ENCODE data around the gene ZCCHC8. TPM values are rescaled to one million over a fixed set of nuclear protein-coding genes. Genes with fewer than 3 reads are reported as not detected.

ZCCHC8 gene
- total RNA-seq, 4 donors from 2014 or later: 30.4 to 40.8 (median 37.5) TPM

DNA sequence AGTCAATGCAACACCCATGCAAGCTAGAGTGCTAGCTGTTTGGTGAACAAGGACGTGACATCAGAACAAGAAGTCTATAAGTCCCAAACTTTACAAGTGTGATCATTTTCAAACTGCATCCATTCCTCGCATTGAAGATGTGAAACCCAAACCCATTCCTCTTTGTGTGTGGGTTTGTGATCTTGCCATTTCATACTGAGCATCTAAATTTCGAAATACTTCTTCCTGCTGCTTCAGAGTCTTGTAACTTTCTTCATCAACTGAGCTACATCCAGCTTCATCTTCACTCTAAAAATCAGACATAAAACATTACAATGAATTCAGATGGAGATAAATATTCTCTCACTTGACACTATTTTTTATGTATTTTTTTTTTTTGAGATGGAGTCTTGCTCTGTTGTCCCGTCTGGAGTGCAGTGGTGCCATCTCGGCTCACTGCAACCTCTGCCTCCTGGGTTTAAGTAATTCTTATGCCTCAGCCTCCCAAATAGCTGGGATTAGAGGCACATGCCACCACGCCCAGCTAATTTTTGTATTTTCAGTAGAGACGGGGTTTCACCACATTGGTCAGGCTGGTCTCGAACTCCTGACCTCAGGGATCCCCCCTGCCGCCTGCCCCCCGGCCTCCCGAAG is 4.8 kb upstream of the ZCCHC8 start:
- no peak for TF ChIP-seq CTCF (IDR thresholded peaks at IDR 0.05)
- TF ChIP-seq POLR2A (IDR thresholded peaks at IDR 0.05): no peak
- 88% methylated on average over 11 of the region's 11 CpGs for WGBS, 2 donors
- Histone ChIP-seq H3K36me3 (peaks cover 72 to 74% of the 10 kb centered on the region in 2 donors), H3K27me3 (no peaks in the 10 kb centered on the region), H3K4me3 (replicated peaks in 1 of 3) (no peak overlapping the region), H3K4me1 (peaks cover 0 to 5% of the 10 kb centered on the region in 2 donors), H3K9me3 (no peaks in the 10 kb centered on the region), H3K27ac (no peak overlapping the region)
- no peak for DNase-seq
- intact Hi-C loops (cut with DNase I): no loop called here

DNA sequence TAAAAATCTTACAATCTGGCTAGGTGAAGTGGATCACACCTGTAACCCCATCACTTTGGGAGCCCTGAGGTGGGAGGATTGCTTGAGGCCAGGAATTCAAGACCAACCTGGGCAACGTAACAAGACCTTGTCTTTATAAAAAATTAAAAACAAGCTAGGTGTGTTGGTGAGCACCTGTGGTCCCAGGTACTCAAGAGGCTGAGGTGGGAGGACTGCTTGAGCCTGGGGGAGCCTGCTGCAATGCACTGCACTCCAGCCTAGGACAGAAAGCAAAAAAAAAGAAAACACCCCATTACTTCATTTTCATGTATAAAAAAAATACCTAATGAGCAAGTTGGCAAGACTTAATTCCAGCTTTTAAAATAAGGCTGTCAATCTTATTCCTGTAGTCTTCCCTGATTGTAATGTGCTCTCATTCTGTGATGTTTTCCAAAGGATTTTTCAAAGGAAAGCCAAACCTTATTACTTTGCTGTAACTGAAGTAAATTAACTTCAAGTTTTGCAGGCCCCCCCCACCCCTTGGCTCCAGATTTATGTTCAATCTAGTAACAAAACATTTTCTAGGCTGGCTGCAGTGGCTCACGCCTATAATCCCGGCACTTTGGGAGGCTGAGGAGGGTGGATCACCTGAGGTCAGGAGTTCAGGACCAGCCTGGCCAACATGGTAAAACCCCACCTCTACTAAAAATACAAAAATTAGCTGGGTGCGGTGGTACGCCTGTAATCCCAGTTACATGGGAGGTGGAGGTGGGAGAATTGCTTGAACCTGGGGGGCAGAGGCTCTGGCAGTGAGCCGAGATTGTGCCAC is 3.3 kb upstream of the ZCCHC8 start:
- Histone ChIP-seq H3K4me1 (peaks cover 8 to 12% of the 10 kb centered on the region in 2 donors), H3K36me3 (peaks cover 57 to 58% of the 10 kb centered on the region in 2 donors), H3K27ac (no peak overlapping the region), H3K9me3 (no peaks in the 10 kb centered on the region), H3K27me3 (no peaks in the 10 kb centered on the region), H3K4me3 (replicated peaks in 1 of 3) (no peak overlapping the region)
- TF ChIP-seq CTCF (IDR thresholded peaks at IDR 0.05): no peak
- no peak for TF ChIP-seq POLR2A (IDR thresholded peaks at IDR 0.05)
- intact Hi-C loops (cut with DNase I): no loop called here
- WGBS, 2 donors: 90 to 91% methylated on average over 6 of the region's 6 CpGs
- DNase-seq: no peak

DNA sequence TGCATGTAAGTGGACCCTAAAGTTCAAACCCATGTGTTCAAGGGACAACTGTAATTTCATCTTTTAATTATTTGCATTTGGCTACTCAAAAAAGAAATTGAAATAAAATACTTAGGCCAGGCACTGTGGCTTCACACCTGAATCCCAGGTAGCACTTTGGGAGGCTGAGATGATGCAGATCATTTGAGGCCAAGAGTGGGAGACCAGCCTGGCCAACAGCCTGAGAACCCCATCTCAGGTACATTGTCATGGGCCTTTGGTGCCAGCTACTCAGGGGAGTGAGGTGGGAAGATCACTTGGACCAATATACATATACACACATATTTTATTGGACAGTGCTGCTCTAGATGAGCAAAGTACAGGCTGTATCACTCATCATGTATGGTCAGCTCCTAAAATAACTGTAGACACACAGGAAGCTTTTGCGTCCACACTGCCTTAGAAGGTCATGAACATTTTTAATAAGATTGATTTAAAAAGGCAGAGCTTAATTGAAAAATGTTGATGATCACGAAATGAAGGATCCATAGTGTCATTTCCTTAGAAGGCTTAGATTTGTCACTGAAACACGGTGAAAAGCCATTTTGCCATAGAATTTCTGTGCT is 2.5 kb upstream of the ZCCHC8 start:
- intact Hi-C loops (cut with DNase I): no loop called here

GRCh38 chr12:122501489-122501989 is 807 bp upstream of the ZCCHC8 start:
- intact Hi-C loops (cut with DNase I): no loop called here
- Histone ChIP-seq H3K27ac (peak overlapping the region; percentile 39 to 97 (median 44)), H3K4me3 (replicated peaks in 1 of 3) (no peak overlapping the region), H3K36me3 (peaks cover 32 to 35% of the 10 kb centered on the region in 2 donors), H3K4me1 (peaks cover 9 to 19% of the 10 kb centered on the region in 2 donors), H3K27me3 (no peaks in the 10 kb centered on the region), H3K9me3 (no peaks in the 10 kb centered on the region)
- TF ChIP-seq CTCF (IDR thresholded peaks at IDR 0.05): no peak
- DNase-seq: no peak
- 80 to 86% methylated on average over 9 of the region's 9 CpGs for WGBS, 2 donors

More for the DNA sequence above, 2.5 kb upstream of the ZCCHC8 start:
- 82 to 96% methylated on average over 3 of the region's 3 CpGs for WGBS, 2 donors
- Histone ChIP-seq H3K27ac (no peak overlapping the region), H3K27me3 (no peaks in the 10 kb centered on the region), H3K9me3 (no peaks in the 10 kb centered on the region), H3K4me3 (replicated peaks in 1 of 3) (no peak overlapping the region), H3K4me1 (peaks cover 9 to 17% of the 10 kb centered on the region in 2 donors), H3K36me3 (peaks cover 49 to 51% of the 10 kb centered on the region in 2 donors)
- TF ChIP-seq POLR2A (IDR thresholded peaks at IDR 0.05): no peak
- no peak for DNase-seq

GRCh38 chr12:122499991-122500684 is 594 bp downstream of the ZCCHC8 start:
- WGBS, 2 donors: 0 to 1% methylated on average over 16 to 34 of the region's 47 CpGs
- peak; percentile 41 to 52 for DNase-seq
- H3K27ac ChIP-seq: peak overlapping the region; percentile 92 to 97 (median 94)
- intact Hi-C loops (cut with DNase I): no loop called here
- no peak for TF ChIP-seq CTCF (IDR thresholded peaks at IDR 0.05)
- H3K4me3 ChIP-seq (replicated peaks in 1 of 3): peak overlapping the region; percentile 62 to 81 (median 70)
- no peaks in the 10 kb centered on the region for H3K9me3 ChIP-seq
- no peaks in the 10 kb centered on the region for H3K27me3 ChIP-seq
- H3K36me3 ChIP-seq: peaks cover 18 to 21% of the 10 kb centered on the region in 2 donors
- peaks cover 9 to 20% of the 10 kb centered on the region in 2 donors for H3K4me1 ChIP-seq
